ENCODE measurements around the gene KIFC3. TPM values are rescaled to one million over a fixed set of nuclear protein-coding genes. Genes with fewer than 3 reads are reported as not detected.

Gene KIFC3
- total RNA-seq, 1 donor from 2014 or later = 36.8 TPM

GRCh38 chr16:57765160-57765728 lies 37.0 kb downstream of the KIFC3 start:
- peaks cover 8% of the 10 kb centered on the region for H3K4me1 ChIP-seq
- peaks cover 0 to 22% of the 10 kb centered on the region in 2 donors for H3K36me3 ChIP-seq
- TF ChIP-seq CTCF (IDR thresholded peaks at IDR 0.05) = no peak
- TF ChIP-seq POLR2AphosphoS5 (IDR thresholded peaks at IDR 0.05; ENCODE audit: insufficient read depth in 1 of 2, low read depth in 1 of 2) = no peak
- TF ChIP-seq POLR2A (IDR thresholded peaks at IDR 0.05) = no peak
- H3K27ac ChIP-seq = no peak overlapping the region
- H3K27me3 ChIP-seq = no peaks in the 10 kb centered on the region
- intact Hi-C loops (cut with DNase I) = no loop called here
- no peak for DNase-seq (ENCODE audit: extremely low spot score in 2 of 2)
- H3K4me3 ChIP-seq = no peak overlapping the region
- no peaks in the 10 kb centered on the region for H3K9me3 ChIP-seq

DNA sequence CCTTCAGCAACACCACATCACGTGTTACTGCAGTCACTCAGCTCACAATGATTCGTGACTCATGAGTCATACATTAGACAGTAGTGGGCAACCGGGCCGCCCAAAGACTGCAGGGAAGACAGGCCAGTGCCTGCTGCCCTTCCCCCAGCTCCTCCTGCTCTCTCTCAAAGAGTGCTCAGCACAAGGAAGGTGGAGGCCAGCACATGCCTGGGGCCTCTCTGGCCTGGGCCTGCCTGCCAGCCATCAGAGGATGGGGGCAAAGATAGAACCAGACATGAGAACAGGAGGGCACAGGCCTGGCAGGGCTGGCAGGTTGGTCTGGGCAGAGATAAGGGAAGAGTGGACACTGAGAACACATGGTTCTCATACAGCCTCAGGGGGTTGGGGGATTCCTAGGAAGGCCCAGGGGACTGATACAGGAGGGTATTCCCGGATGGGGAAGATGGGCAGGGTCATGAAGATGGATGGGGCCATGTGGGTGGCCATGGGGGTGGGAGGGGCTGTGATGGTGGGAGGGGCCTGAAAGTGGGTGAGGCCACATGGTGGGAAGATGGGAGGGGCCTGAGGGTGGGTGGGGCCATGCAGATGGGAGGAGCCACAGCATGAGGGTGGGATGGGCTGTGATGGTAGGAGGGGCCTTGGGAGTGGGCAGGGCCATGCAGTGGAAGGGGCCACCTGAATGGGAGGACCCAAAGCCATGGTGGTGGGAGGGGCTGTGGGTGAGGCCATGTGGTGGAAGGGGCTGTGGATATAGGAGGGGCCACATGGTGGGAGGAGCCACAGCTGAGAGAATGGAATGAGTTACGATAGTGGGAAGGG lies 37.7 kb downstream of the KIFC3 start:
- DNase-seq (ENCODE audit: extremely low spot score in 2 of 2) = no peak
- intact Hi-C loops (cut with DNase I) = no loop called here
- Histone ChIP-seq H3K27ac (no peak overlapping the region), H3K4me3 (no peak overlapping the region), H3K27me3 (no peaks in the 10 kb centered on the region), H3K4me1 (peaks cover 8% of the 10 kb centered on the region), H3K36me3 (peaks cover 0 to 15% of the 10 kb centered on the region in 2 donors), H3K9me3 (no peaks in the 10 kb centered on the region)
- TF ChIP-seq CTCF (IDR thresholded peaks at IDR 0.05) = no peak
- TF ChIP-seq POLR2AphosphoS5 (IDR thresholded peaks at IDR 0.05; ENCODE audit: insufficient read depth in 1 of 2, low read depth in 1 of 2) = no peak
- TF ChIP-seq POLR2A (IDR thresholded peaks at IDR 0.05) = no peak

DNA sequence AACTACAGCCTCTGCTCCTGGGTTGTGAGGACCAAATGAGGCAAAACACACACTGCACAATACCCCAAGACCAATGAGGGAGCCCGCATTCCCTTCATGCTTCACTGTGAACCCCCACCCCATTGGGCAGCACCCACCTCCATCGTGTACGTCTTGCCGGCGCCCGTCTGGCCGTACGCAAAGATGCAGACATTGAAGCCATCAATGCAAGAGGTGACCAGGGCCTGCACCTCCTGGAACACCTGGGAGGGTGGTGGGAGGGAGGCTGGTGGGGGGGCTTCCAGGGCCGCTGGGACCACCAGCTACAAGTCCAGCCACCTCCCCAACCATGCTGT lies 38.3 kb downstream of the KIFC3 start:
- Histone ChIP-seq H3K4me3 (no peak overlapping the region), H3K4me1 (peaks cover 8% of the 10 kb centered on the region), H3K9me3 (no peaks in the 10 kb centered on the region), H3K27ac (no peak overlapping the region), H3K36me3 (peaks cover 0 to 11% of the 10 kb centered on the region in 2 donors), H3K27me3 (no peaks in the 10 kb centered on the region)
- no peak for DNase-seq (ENCODE audit: extremely low spot score in 2 of 2)
- intact Hi-C loops (cut with DNase I) = no loop called here
- TF ChIP-seq POLR2AphosphoS5 (IDR thresholded peaks at IDR 0.05; ENCODE audit: insufficient read depth in 1 of 2, low read depth in 1 of 2) (no peak), CTCF (IDR thresholded peaks at IDR 0.05) (no peak), POLR2A (IDR thresholded peaks at IDR 0.05) (no peak)

DNA sequence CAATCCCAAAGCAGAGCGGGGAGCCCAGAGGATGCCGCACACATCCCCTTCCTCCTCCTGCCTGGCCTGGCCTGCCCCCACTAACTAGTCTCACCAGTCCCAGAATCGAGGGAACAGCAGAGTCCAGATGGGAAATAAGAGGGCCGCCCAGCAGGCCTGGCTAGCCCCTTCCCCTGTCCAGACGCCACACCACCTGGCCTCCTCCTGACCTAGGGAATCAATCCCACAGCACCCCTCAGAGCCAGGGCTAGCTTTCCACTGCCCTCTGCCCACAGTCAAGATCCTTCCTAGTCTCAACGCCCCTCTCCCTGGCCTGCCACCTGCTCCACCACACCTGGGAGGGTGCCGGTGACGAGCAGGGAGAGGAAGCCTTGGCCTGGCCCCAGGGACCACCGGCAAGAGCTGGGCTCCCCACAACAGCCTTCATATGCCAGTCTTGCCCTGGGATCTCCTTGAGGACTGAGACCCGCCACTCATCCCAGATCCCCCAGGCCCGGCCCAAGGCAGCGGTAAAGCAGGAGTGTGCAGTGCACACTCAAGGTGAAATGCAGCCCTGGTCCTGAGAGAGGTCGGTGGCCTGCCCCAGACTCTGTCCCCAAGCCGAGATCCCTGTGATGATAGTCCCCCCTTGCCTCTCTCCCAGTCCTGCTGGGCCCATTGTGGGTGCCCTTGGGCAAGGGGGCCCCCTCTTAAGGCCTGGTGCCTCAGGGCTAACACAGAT lies 38.8 kb downstream of the KIFC3 start:
- no peak for TF ChIP-seq CTCF (IDR thresholded peaks at IDR 0.05)

More for the DNA sequence above, 38.8 kb downstream of the KIFC3 start:
- Histone ChIP-seq H3K4me3 (no peak overlapping the region), H3K27me3 (no peaks in the 10 kb centered on the region), H3K4me1 (peaks cover 8% of the 10 kb centered on the region), H3K9me3 (no peaks in the 10 kb centered on the region), H3K36me3 (peaks cover 0 to 6% of the 10 kb centered on the region in 2 donors), H3K27ac (no peak overlapping the region)
- intact Hi-C loops (cut with DNase I) = no loop called here
- DNase-seq (ENCODE audit: extremely low spot score in 2 of 2) = no peak

Data from vagina (tissue), 2 donors.